ENCODE measurements around the gene TMEM134. TPM values are rescaled to one million over a fixed set of nuclear protein-coding genes. Genes with fewer than 3 reads are reported as not detected.

The TMEM134 gene
- total and polyA plus RNA-seq, 9 of the 15 experiments (the other 6 are each of a cell fraction or from before 2014, with no cell fraction given), result 0.63 to 48.4 (median 10.7) TPM

- TF ChIP-seq, protein P1, sequence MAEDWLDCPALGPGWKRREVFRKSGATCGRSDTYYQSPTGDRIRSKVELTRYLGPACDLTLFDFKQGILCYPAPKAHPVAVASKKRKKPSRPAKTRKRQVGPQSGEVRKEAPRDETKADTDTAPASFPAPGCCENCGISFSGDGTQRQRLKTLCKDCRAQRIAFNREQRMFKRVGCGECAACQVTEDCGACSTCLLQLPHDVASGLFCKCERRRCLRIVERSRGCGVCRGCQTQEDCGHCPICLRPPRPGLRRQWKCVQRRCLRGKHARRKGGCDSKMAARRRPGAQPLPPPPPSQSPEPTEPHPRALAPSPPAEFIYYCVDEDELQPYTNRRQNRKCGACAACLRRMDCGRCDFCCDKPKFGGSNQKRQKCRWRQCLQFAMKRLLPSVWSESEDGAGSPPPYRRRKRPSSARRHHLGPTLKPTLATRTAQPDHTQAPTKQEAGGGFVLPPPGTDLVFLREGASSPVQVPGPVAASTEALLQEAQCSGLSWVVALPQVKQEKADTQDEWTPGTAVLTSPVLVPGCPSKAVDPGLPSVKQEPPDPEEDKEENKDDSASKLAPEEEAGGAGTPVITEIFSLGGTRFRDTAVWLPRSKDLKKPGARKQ (CRISPR knock-in tag; IDR thresholded peaks at IDR 0.05), result no peak
- no peak for TF ChIP-seq ILK (tag; IDR thresholded peaks at IDR 0.05; ENCODE audit: borderline replicate concordance, low read depth)
- 0 out of 2 replicates have a peak, but pooled peaks have one; percentile 34 for TF ChIP-seq GTF2F1 (IDR thresholded peaks at IDR 0.05; ENCODE audit: low read depth, low read length)
- TF ChIP-seq ETV1 (tag; conservative IDR thresholded peaks at IDR 0.05; ENCODE audit: low read depth), result no peak
- no peak for TF ChIP-seq ZNF124 (CRISPR knock-in tag; IDR thresholded peaks at IDR 0.05)
- 0 out of 2 replicates have a peak, but pooled peaks have one; percentile 37 for TF ChIP-seq E2F1 (CRISPR knock-in tag; IDR thresholded peaks at IDR 0.05)
- peak in 1 of 3 experiments; percentile 51 for TF ChIP-seq YY1 (IDR thresholded peaks at IDR 0.05; ENCODE audit: borderline replicate concordance in 1 of 3, control insufficient read depth in 1 of 3, extremely low read depth in 1 of 3, insufficient read depth in 3 of 3, insufficient read length in 1 of 3, insufficient replicate concordance in 2 of 3, low read depth in 1 of 3, low read length in 2 of 3)
- peak; percentile 35 for TF ChIP-seq NEUROD1 (IDR thresholded peaks at IDR 0.05; ENCODE audit: borderline replicate concordance, low read depth, low read length, partially characterized antibody)
- no peak for TF ChIP-seq ZNF3 (CRISPR knock-in tag; IDR thresholded peaks at IDR 0.05)
- TF ChIP-seq E4F1 (CRISPR knock-in tag; IDR thresholded peaks at IDR 0.05; ENCODE audit: borderline replicate concordance), result no peak
- TF ChIP-seq SMC3 (conservative IDR thresholded peaks at IDR 0.05; ENCODE audit: insufficient read depth, low read depth, low read length), result peak; percentile 90
- TF ChIP-seq ZNF584 (CRISPR knock-in tag; IDR thresholded peaks at IDR 0.05; ENCODE audit: low read depth), result no peak
- peak; percentile 73 for TF ChIP-seq ZFX (CRISPR knock-in tag; IDR thresholded peaks at IDR 0.05)
- TF ChIP-seq ATF7 (IDR thresholded peaks at IDR 0.05), result peak; percentile 32; the same call in 1 of the 2 replicates
- TF ChIP-seq CHD4 (IDR thresholded peaks at IDR 0.05; ENCODE audit: insufficient read depth, insufficient replicate concordance, low read depth, low read length, poor library complexity, severe bottlenecking), result peak; percentile 68
- no peak for TF ChIP-seq SAFB2 (IDR thresholded peaks at IDR 0.05; ENCODE audit: borderline replicate concordance, low read depth, low read length, severe bottlenecking)
- TF ChIP-seq PML (IDR thresholded peaks at IDR 0.05; ENCODE audit: low read length), result 0 out of 2 replicates have a peak, but pooled peaks have one; percentile 28
- no peak for TF ChIP-seq ZNF449 (CRISPR knock-in tag; IDR thresholded peaks at IDR 0.05)
Observed at GRCh38 chr11:67505605-67506396, 36.8 kb upstream of the TMEM134 start (continued).

All from K562 (cell line).